Kidney glomerular epithelial cell (primary cell): Measurements from ENCODE around the gene POU2F1.

ENCODE experiments used
- DNase-seq: peaks from one replicate; lab custom pipeline; 2025; lab: John Stamatoyannopoulos, UW

POU2F1 gene

DNA sequence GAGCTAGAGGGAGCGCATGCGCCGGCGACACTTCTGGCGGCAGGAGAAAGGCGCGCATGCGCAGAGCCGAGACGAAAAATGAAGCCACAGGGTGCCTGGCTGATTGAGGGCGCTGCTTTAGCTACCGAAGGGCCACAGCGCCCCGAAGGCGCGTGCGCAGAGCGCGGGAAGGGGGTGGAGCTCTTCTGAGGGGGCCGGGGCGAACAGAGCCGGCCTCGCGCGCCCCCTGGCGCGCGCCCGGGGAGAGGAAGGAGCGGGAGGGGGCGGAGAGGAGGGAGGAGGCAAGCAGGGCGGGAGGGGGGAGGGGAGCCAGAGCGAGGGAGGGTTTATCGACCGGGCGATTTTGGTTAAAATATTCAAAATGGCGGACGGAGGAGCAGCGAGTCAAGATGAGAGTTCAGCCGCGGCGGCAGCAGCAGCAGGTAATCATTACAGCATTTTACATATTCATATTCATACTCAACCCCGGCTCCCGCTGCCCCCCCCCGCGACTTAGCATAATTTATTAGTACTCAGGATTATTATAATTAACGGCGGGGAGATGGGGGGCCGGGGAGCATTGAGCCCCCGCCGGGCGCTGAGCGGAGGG is at the start of gene POU2F1:
TSS of gene POU2F1 (plus strand) at position 350 of the 589 bp plus-strand sequence. CDS start at position 362, 12 bp downstream.
- peak; percentile 98 for DNase-seq

DNA sequence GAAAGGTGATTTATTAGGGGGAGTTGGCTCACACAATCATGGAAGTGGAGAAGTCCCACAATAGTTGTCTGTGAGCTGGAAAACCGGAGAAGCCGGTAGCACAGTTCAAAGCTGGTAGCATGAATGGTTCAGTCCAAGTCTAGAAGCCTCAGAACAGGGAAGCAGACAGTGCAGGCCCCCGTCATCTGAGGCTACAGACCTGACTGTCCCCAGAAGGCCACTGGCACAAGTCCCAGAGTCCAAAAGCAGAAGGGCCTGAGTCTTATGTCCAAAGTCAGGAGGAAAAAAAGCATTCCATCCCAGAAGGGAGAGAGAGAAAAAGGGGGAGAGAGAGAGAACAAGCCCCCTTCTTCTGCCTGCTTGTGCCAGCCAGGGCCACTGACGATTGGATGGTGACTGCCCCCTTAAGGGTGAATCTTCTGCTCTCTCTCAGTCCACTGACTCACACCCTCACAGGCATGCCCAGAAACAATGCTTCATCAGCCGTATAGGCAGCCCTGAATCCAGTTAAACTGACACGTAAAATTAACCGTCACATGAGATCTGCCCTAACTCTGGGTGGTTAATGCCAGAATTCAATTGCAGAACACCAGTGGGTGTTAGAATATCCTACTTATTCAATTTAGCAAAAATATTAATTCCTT is 49.3 kb upstream of the POU2F1 start:
- no peak for DNase-seq

GRCh38 chr1:167173516-167174184 is 47.0 kb upstream of the POU2F1 start:
- no peak for DNase-seq

DNA sequence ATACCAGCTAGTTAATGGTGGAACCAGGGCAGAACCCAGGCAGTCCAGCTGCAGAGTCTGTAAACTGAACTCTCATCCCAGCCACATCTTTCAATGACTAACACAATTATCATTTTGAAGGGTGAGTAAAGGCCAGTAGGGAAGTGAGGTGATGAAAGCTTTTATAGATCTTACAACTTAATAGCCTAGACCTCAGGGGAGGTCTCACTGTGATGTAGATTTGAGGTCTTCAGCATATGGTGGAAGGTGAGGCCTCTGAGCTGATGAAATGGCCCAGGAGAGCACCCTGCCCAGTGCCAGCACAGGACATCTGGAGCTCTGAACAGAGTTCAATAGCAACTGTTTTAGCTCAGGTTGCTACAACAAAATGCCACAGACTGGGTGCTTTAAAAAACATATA is 44.8 kb upstream of the POU2F1 start:
- no peak for DNase-seq

DNA sequence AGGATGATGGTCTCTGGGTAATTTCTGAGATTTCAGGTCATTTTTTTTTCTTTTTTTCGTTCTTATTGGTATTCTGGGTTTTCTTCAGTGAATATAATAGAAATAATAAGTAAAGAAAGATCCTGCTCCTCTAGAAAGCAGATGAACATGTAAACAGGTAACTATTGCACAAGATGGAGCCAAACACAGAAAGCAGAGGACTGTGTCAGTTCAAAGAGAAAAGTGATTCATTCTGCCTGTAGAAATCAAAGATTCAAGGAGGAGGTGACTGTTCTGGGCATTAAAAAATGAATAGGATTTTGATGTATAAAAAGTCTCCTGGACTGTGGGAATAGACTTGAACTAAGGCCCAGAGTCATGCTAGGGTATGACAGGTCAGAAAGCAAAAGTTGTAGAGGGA is 41.9 kb upstream of the POU2F1 start:
- DNase-seq: no peak

- DNase-seq: no peak
Measured at GRCh38 chr1:167182571-167183320, 37.9 kb upstream of the POU2F1 start.

DNA sequence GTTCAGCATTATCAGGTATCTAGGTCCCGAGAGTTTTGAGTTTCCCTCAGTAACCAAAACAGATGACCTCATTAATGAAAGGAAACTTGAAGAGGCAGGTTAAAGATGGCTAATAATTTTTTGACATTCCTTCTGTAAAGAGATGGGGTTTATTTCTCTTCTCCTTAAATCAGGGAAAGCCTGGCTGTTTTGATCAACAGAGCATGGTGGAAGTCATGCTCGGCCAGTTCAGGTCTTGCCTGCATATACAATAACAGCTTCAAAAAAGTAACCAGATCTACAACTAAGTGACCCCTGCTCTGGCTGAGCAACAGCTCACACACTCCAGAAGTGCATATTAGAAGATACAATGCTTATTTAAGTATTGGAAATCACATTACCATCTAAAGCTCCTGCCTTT is 36.6 kb upstream of the POU2F1 start:
- no peak for DNase-seq

- DNase-seq: no peak
Measured at GRCh38 chr1:167185062-167185461, 35.6 kb upstream of the POU2F1 start.

- DNase-seq: no peak
Measured at GRCh38 chr1:167185974-167186657, 34.6 kb upstream of the POU2F1 start.

- no peak for DNase-seq
Measured at GRCh38 chr1:167186771-167187170, 33.9 kb upstream of the POU2F1 start.

- DNase-seq: no peak
Measured at GRCh38 chr1:167190747-167191237, 29.9 kb upstream of the POU2F1 start.

- no peak for DNase-seq
Measured at GRCh38 chr1:167191958-167192357, 28.7 kb upstream of the POU2F1 start.

DNA sequence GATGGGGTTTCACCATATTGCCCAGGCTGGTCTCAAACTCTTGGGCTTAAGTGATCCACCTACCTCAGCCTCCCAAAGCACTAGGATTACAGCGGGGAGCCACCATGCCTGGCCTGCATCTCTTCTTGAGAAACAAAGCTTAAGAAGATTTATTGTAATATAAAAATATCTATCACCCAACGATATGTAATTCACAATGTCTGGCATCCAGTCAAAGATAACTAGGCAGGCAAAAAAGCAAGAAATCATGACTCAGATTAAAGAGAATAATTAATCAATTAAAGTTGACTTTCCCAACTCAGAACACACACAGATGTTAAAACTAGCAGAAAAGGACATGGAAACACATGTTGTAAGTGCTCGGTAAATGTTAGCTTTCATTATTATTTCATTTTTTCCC is 26.5 kb upstream of the POU2F1 start:
- no peak for DNase-seq

DNA sequence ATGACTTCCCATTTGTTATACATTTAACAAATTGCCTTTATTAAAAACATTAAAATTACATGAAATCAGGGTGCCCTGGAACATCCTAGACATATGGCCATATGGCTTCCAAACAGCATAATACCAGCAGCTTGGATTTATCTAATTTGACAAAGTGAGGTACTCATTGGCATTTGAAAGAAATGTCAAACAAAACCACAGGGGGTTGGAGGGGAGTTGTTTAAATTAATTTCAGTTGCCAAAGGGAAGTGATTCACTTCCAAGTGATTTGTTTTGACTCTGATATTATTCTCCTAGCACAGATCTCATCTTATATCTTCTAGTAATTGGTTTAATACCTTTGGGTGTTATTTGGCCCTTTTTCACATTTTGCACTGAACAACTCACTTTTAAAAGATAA is 24.5 kb upstream of the POU2F1 start:
- no peak for DNase-seq

DNA sequence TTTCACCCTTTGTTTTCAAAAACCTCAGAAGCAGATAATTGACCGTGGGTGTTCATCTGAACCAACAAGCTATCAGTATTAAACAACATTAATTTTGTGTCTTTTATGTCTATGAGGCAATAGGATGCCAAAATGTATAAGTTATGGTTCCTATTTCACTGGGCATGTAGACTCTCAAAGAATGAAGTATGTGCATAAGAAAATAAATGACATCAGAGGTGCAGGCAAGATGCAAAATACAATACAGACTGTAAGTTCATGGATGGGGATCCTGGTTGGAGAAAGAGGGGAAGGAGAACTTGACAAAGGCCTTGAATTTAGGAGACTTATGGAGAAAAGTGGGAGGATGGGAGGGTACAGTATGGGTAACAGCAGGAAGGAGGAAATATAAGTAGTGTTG is 23.4 kb upstream of the POU2F1 start:
- DNase-seq: no peak

DNA sequence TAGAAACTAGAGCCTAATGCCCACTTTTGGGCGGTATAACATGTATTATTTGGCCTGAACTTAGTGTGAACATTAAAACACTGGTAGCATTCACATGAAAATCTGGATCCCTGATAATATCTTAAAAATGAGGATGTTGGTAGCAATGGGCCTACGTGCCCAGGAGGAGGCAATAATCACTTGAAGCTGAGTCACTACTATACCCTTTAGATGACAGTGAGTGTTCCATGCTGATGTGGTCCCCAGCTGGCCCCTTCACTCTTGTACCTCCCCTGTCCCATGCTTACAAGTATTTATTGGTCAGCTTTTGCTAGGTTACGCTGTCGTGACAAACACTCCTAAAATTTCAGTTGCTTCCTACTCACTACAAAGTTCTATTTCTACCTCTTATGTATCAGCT is 23.0 kb upstream of the POU2F1 start:
- no peak for DNase-seq

- DNase-seq: no peak
Measured at GRCh38 chr1:167198518-167199133, 22.1 kb upstream of the POU2F1 start.

- DNase-seq: no peak
Measured at GRCh38 chr1:167199656-167200055, 21.0 kb upstream of the POU2F1 start.

DNA sequence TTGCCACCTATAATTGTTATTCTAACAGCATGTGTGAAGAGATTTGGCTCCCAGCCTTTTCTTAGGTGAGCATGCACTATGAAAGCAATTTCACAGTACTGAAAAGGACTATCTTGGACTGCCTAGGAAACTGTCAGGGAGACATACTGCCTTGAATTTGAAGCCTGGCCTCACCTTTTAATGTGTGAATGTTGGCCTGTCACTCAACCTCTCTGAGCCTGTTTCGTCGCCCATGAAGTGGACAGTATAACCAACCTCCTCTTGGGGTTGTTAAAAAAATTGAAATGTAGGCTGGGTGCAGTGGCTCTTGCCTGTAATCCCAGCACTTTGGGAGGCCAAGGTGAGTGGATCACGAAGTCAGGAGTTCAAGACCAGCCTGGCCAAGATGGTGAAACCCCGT is 20.4 kb upstream of the POU2F1 start:
- DNase-seq: no peak

DNA sequence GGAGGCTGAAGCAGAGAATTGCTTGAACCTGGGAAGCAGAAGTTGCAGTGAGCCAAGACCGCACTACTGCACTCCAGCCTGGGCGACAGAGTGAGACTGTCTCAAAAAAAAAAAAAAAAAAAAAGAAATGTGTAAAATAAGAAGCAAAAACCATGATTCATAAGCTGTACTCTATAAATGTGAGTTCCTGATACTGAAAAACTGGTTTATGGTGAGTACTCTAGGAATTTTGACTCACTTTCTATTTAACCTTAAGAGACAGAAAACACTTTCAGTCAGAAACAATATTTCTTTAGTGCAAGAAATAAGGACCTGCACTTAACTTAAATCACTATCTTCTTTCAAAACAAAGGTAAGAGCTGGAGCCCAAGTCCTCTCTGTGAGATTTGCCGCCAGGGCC is 19.9 kb upstream of the POU2F1 start:
- no peak for DNase-seq

GRCh38 chr1:167202049-167202448 is 18.6 kb upstream of the POU2F1 start:
- DNase-seq: no peak
